ENCODE results near the gene SLC39A6. TPM values are rescaled to one million over a fixed set of nuclear protein-coding genes. Genes with fewer than 3 reads are reported as not detected.

SLC39A6 gene
- total RNA-seq, 1 donor from 2014 or later: 11.9 TPM

GRCh38 chr18:36149514-36150289 lies 20.6 kb upstream of the SLC39A6 start:
- no peak for TF ChIP-seq CTCF (IDR thresholded peaks at IDR 0.05; ENCODE audit: borderline replicate concordance)
- peaks cover 97% of the 10 kb centered on the region for H3K36me3 ChIP-seq
- no peaks in the 10 kb centered on the region for H3K9me3 ChIP-seq (replicated peaks)
- no peak overlapping the region for H3K27ac ChIP-seq (replicated peaks)
- H3K27me3 ChIP-seq (ENCODE audit: low read depth): no peaks in the 10 kb centered on the region
- H3K4me3 ChIP-seq: no peak overlapping the region
- intact Hi-C loops (cut with micrococcal nuclease): no loop called here
- no peaks in the 10 kb centered on the region for H3K4me1 ChIP-seq
- DNase-seq: no peak

GRCh38 chr18:36143391-36143790 lies 14.3 kb upstream of the SLC39A6 start:
- Histone ChIP-seq H3K36me3 (peaks cover 100% of the 10 kb centered on the region), H3K4me3 (no peak overlapping the region), H3K9me3 (replicated peaks) (no peaks in the 10 kb centered on the region), H3K27me3 (ENCODE audit: low read depth) (no peaks in the 10 kb centered on the region), H3K4me1 (no peaks in the 10 kb centered on the region), H3K27ac (replicated peaks) (no peak overlapping the region)
- TF ChIP-seq CTCF (IDR thresholded peaks at IDR 0.05; ENCODE audit: borderline replicate concordance): no peak
- intact Hi-C loops (cut with micrococcal nuclease): no loop called here
- no peak for DNase-seq

- intact Hi-C loops (cut with micrococcal nuclease): no loop called here
- Histone ChIP-seq H3K9me3 (replicated peaks) (no peaks in the 10 kb centered on the region), H3K4me1 (no peaks in the 10 kb centered on the region), H3K4me3 (no peak overlapping the region), H3K36me3 (peaks cover 100% of the 10 kb centered on the region), H3K27ac (replicated peaks) (no peak overlapping the region), H3K27me3 (ENCODE audit: low read depth) (no peaks in the 10 kb centered on the region)
- no peak for DNase-seq
- no peak for TF ChIP-seq CTCF (IDR thresholded peaks at IDR 0.05; ENCODE audit: borderline replicate concordance)
Observed at GRCh38 chr18:36142751-36143150, 13.6 kb upstream of the SLC39A6 start.

GRCh38 chr18:36141576-36141975 lies 12.4 kb upstream of the SLC39A6 start:
- H3K36me3 ChIP-seq: peaks cover 100% of the 10 kb centered on the region
- H3K4me3 ChIP-seq: no peak overlapping the region
- DNase-seq: no peak
- no peaks in the 10 kb centered on the region for H3K9me3 ChIP-seq (replicated peaks)
- no peaks in the 10 kb centered on the region for H3K4me1 ChIP-seq
- no peaks in the 10 kb centered on the region for H3K27me3 ChIP-seq (ENCODE audit: low read depth)
- no peak overlapping the region for H3K27ac ChIP-seq (replicated peaks)
- no peak for TF ChIP-seq CTCF (IDR thresholded peaks at IDR 0.05; ENCODE audit: borderline replicate concordance)
- intact Hi-C loops (cut with micrococcal nuclease): no loop called here

GRCh38 chr18:36139245-36139644 lies 10.1 kb upstream of the SLC39A6 start:
- no peak overlapping the region for H3K27ac ChIP-seq (replicated peaks)
- DNase-seq: no peak
- intact Hi-C loops (cut with micrococcal nuclease): no loop called here
- H3K4me3 ChIP-seq: no peak overlapping the region
- H3K36me3 ChIP-seq: peaks cover 83% of the 10 kb centered on the region
- no peaks in the 10 kb centered on the region for H3K4me1 ChIP-seq
- no peaks in the 10 kb centered on the region for H3K27me3 ChIP-seq (ENCODE audit: low read depth)
- H3K9me3 ChIP-seq (replicated peaks): no peaks in the 10 kb centered on the region
- no peak for TF ChIP-seq CTCF (IDR thresholded peaks at IDR 0.05; ENCODE audit: borderline replicate concordance)
